Astrocyte (in vitro differentiated cells and primary cell): ENCODE results near the gene DAD1. TPM values are rescaled to one million over a fixed set of nuclear protein-coding genes. Genes with fewer than 3 reads are reported as not detected.

Experiments
- DNase-seq: peaks from one replicate; pipeline ENCODE4 v3.0.0-alpha.2; 2010; ENCODE audit warnings: low read depth
- FAIRE-seq: peaks from 2 replicates; lab custom pipeline; 2011; peaks lifted over from hg19 to GRCh38; lab: Jason Lieb, UNC
- H2AFZ ChIP-seq: 2 replicates; pipeline ENCODE4 v1.6.0; 2012; ENCODE audit warnings: low read depth, low read length, inconsistent platforms
- H3K27ac ChIP-seq: 2 replicates; pipeline ENCODE4 v1.5.1; 2011; ENCODE audit warnings: low read depth, low read length, inconsistent platforms
- H3K27me3 ChIP-seq: 2 replicates; pipeline ENCODE4 v1.6.0; 2011; ENCODE audit warnings: low read length, inconsistent platforms; ENCODE audit not compliant: insufficient read depth
- H3K36me3 ChIP-seq: 2 replicates; pipeline ENCODE4 v1.5.1; 2011; ENCODE audit warnings: low read length, inconsistent platforms; ENCODE audit not compliant: insufficient read depth
- H3K4me1 ChIP-seq: 2 replicates; pipeline ENCODE4 v1.5.1; 2011; ENCODE audit warnings: low read length, inconsistent platforms; ENCODE audit not compliant: insufficient read depth
- H3K4me2 ChIP-seq: 2 replicates; pipeline ENCODE4 v1.6.0; 2012; ENCODE audit warnings: low read length, inconsistent platforms
- H3K4me3 ChIP-seq: 2 replicates; pipeline ENCODE4 v1.5.1; 2011; ENCODE audit warnings: low read depth, mild to moderate bottlenecking, low read length, inconsistent platforms; ENCODE audit not compliant: insufficient read depth
- H3K79me2 ChIP-seq: 2 replicates; pipeline ENCODE4 v1.6.0; 2012; ENCODE audit warnings: mild to moderate bottlenecking, low read length, inconsistent platforms; ENCODE audit not compliant: insufficient read depth
- H3K9ac ChIP-seq: 2 replicates; pipeline ENCODE4 v1.6.0; 2012; ENCODE audit warnings: mild to moderate bottlenecking, low read length, inconsistent platforms
- H3K9me3 ChIP-seq: 2 replicates; pipeline ENCODE4 v1.5.1; 2012; ENCODE audit warnings: low read depth, mild to moderate bottlenecking, low read length, inconsistent platforms; ENCODE audit not compliant: insufficient read depth
- H4K20me1 ChIP-seq: 2 replicates; pipeline ENCODE4 v1.6.0; 2012; ENCODE audit warnings: low read length, inconsistent platforms; ENCODE audit not compliant: insufficient read depth
- H3K27ac Mint-ChIP-seq: one replicate; pipeline ENCODE4 v1.8.0; 2021; ENCODE audit warnings: mild to moderate bottlenecking, mixed read lengths; ENCODE audit not compliant: unreplicated experiment
- H3K27me3 Mint-ChIP-seq: one replicate; pipeline ENCODE4 v1.8.0; 2021; ENCODE audit warnings: low read depth, mixed read lengths; ENCODE audit not compliant: unreplicated experiment
- H3K36me3 Mint-ChIP-seq: one replicate; pipeline ENCODE4 v1.8.0; 2021; ENCODE audit warnings: low read depth, mixed read lengths; ENCODE audit not compliant: unreplicated experiment
- H3K4me1 Mint-ChIP-seq: one replicate; pipeline ENCODE4 v1.8.0; 2021; ENCODE audit warnings: low read depth, mixed read lengths; ENCODE audit not compliant: unreplicated experiment
- H3K4me3 Mint-ChIP-seq: one replicate; pipeline ENCODE4 v1.8.0; 2021; ENCODE audit warnings: mild to moderate bottlenecking, moderate library complexity, mixed read lengths; ENCODE audit not compliant: unreplicated experiment
- H3K9me3 Mint-ChIP-seq: one replicate; pipeline ENCODE4 v1.8.0; 2021; ENCODE audit warnings: mild to moderate bottlenecking, mixed read lengths; ENCODE audit not compliant: unreplicated experiment
- EZH2 ChIP-seq: IDR thresholded peaks from 2 replicates; pipeline ENCODE4 v1.6.1; 2012; ENCODE audit warnings: mild to moderate bottlenecking, low read length, inconsistent platforms; ENCODE audit not compliant: insufficient read depth
- total RNA-seq: library from RNA; stranded (reverse); gene quantifications from 2 replicates; pipeline ENCODE4 v1.2.1, GENCODE V29; 2021
- TF ChIP-seq, protein P1 (sequence below): IDR thresholded peaks from 2 replicates; pipeline ENCODE4 v1.5.1; 2011; ENCODE audit warnings: low read depth, mild to moderate bottlenecking, inconsistent platforms, low read length, moderate library complexity; ENCODE audit not compliant: insufficient read depth

DAD1 gene
- total RNA-seq, 1 donor from 2014 or later = 302 TPM

GRCh38 chr14:22549981-22550673 is 38.9 kb downstream of the DAD1 start:
- H3K4me3 ChIP-seq = no peak overlapping the region
- no peak overlapping the region for H2AFZ ChIP-seq
- Mint-ChIP-seq H3K4me1 (peaks cover 49% of the 10 kb centered on the region), H3K4me3 (no peak overlapping the region), H3K27me3 (no peaks in the 10 kb centered on the region), H3K9me3 (no peaks in the 10 kb centered on the region), H3K36me3 (peaks cover 2% of the 10 kb centered on the region), H3K27ac (no peak overlapping the region)
- TF ChIP-seq, protein P1, sequence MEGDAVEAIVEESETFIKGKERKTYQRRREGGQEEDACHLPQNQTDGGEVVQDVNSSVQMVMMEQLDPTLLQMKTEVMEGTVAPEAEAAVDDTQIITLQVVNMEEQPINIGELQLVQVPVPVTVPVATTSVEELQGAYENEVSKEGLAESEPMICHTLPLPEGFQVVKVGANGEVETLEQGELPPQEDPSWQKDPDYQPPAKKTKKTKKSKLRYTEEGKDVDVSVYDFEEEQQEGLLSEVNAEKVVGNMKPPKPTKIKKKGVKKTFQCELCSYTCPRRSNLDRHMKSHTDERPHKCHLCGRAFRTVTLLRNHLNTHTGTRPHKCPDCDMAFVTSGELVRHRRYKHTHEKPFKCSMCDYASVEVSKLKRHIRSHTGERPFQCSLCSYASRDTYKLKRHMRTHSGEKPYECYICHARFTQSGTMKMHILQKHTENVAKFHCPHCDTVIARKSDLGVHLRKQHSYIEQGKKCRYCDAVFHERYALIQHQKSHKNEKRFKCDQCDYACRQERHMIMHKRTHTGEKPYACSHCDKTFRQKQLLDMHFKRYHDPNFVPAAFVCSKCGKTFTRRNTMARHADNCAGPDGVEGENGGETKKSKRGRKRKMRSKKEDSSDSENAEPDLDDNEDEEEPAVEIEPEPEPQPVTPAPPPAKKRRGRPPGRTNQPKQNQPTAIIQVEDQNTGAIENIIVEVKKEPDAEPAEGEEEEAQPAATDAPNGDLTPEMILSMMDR = no peak
- no peak for TF ChIP-seq EZH2
- no peaks in the 10 kb centered on the region for H3K9me3 ChIP-seq
- DNase-seq (peak; percentile 74), FAIRE-seq (no peak)
- peaks cover 43% of the 10 kb centered on the region for H3K4me1 ChIP-seq
- H3K9ac ChIP-seq = no peak overlapping the region
- no peaks in the 10 kb centered on the region for H3K36me3 ChIP-seq
- no peaks in the 10 kb centered on the region for H3K27me3 ChIP-seq
- H3K79me2 ChIP-seq = no peaks in the 10 kb centered on the region
- H4K20me1 ChIP-seq = no peaks in the 10 kb centered on the region
- no peak overlapping the region for H3K27ac ChIP-seq
- H3K4me2 ChIP-seq = peak overlapping the region; percentile 61

GRCh38 chr14:22549324-22549962 is 39.6 kb downstream of the DAD1 start:
- Mint-ChIP-seq H3K9me3 (no peaks in the 10 kb centered on the region), H3K4me1 (peaks cover 49% of the 10 kb centered on the region), H3K36me3 (peaks cover 2% of the 10 kb centered on the region), H3K27me3 (no peaks in the 10 kb centered on the region), H3K4me3 (no peak overlapping the region), H3K27ac (no peak overlapping the region)
- TF ChIP-seq, protein P1 = no peak
- TF ChIP-seq EZH2 = no peak
- Histone ChIP-seq H3K4me3 (no peak overlapping the region), H3K9me3 (no peaks in the 10 kb centered on the region), H3K9ac (no peak overlapping the region), H3K36me3 (no peaks in the 10 kb centered on the region), H3K4me2 (peak overlapping the region; percentile 61), H3K79me2 (no peaks in the 10 kb centered on the region), H3K27ac (no peak overlapping the region), H3K27me3 (no peaks in the 10 kb centered on the region), H4K20me1 (no peaks in the 10 kb centered on the region), H2AFZ (no peak overlapping the region), H3K4me1 (peaks cover 43% of the 10 kb centered on the region)
- FAIRE-seq (no peak), DNase-seq (no peak)
